ENCODE results near the gene TEX52. TPM values are rescaled to one million over a fixed set of nuclear protein-coding genes. Genes with fewer than 3 reads are reported as not detected.

The TEX52 gene
- total RNA-seq, 2 donors from 2014 or later: 0.22 to 0.29 TPM

DNA sequence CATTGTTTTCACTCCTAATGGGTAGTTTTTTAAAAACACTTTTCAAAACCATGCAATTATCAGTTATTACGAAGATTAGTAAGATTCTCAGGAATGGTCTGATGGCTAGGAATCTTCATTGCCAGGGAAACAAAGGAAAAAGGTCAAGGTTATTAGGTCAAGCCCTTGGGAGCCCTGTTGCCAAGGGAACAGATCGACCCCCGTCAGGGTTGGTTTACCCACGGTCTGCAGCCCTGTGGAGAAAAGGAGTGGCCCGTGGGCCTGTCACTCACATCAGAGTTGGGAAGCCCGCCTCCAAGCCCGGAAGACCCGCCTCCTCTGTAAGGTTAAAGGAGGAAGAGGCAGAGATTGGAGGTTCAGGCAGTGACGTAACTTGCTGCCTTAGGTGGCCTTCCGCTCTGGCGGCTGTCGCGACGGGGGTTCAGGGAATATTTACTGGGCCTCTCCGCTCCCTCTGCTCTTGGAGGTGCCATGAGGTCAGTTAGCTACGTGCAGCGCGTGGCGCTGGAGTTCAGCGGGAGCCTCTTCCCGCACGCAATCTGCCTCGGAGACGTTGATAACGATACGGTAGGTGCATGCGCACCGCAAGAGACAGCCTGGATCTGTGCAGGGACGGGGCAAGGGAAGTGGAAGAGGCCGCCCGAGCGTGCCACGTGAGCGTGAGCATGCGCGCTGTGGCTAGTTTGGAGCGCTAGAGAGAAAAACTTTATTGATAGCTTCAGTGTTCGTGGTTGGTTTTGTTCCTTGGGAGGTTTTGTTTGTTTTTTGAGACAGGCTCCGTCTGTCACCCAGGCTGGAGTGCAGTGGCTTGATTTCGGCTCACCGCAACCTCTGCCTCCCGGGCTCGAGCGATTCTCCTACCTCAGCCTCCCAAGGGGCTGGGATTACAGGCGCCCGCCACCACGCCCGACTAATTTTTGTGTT, 44.3 kb downstream of the TEX52 start, which contains the start of gene ITFG2:
Gene ITFG2, plus strand, starts transcription at position 379 of the 924 bp plus-strand sequence. Its CDS starts 93 bp downstream, at position 472.
- TF ChIP-seq, protein P1, sequence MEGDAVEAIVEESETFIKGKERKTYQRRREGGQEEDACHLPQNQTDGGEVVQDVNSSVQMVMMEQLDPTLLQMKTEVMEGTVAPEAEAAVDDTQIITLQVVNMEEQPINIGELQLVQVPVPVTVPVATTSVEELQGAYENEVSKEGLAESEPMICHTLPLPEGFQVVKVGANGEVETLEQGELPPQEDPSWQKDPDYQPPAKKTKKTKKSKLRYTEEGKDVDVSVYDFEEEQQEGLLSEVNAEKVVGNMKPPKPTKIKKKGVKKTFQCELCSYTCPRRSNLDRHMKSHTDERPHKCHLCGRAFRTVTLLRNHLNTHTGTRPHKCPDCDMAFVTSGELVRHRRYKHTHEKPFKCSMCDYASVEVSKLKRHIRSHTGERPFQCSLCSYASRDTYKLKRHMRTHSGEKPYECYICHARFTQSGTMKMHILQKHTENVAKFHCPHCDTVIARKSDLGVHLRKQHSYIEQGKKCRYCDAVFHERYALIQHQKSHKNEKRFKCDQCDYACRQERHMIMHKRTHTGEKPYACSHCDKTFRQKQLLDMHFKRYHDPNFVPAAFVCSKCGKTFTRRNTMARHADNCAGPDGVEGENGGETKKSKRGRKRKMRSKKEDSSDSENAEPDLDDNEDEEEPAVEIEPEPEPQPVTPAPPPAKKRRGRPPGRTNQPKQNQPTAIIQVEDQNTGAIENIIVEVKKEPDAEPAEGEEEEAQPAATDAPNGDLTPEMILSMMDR (conservative IDR thresholded peaks at IDR 0.05): no peak
- no peaks in the 10 kb centered on the region for H3K9me3 ChIP-seq (ENCODE audit: control insufficient read depth, low read length)
- peak within 1 kb of the TSS; percentile 92 for H3K4me3 Mint-ChIP-seq

DNA sequence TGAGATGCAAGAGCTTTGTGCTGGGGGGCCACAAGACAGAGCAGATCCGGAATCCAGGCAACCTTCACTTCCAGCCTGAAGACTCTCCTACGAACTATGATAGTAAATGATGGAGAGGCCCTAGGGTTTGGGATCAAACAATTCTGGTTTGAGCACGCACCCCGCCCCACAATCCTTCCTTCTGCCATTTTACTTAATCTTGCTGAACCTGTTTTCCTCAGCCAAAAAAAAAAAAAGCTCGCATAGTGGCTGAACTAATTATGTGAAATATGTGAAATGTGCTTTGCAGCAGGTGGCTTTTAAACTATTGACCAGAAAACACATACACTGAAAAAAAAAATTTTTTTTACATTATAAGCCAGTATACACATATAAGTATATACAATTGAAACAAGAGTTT, 45.0 kb downstream of the TEX52 start:
- Histone ChIP-seq H3K9me3 (ENCODE audit: control insufficient read depth, low read length) (no peaks in the 10 kb centered on the region), H3K9ac (ENCODE audit: extremely low read depth, low read length, poor library complexity, severe bottlenecking) (no peak overlapping the region), H3K36me3 (ENCODE audit: control insufficient read depth, insufficient read depth, low read length) (peaks cover 6% of the 10 kb centered on the region), H3K4me3 (ENCODE audit: low read length) (peak overlapping the region; percentile 97), H3K4me1 (ENCODE audit: control insufficient read depth, insufficient read depth, low read length) (no peaks in the 10 kb centered on the region), H3K27me3 (ENCODE audit: control insufficient read depth, insufficient read depth, low read length, poor library complexity, severe bottlenecking) (no peaks in the 10 kb centered on the region), H3K27ac (ENCODE audit: low read depth, low read length) (no peak overlapping the region)
- TF ChIP-seq, protein P1 (conservative IDR thresholded peaks at IDR 0.05): no peak
- 94% methylated on average over 4 of the region's 5 CpGs; no CpG with 5 or more reads in 1 of the 2 experiments for WGBS, 2 experiments (ENCODE audit: insufficient coverage in 1 of 2, insufficient read length in 1 of 2)
- H3K36me3 Mint-ChIP-seq (ENCODE audit: low read depth): peaks cover 25% of the 10 kb centered on the region
- H3K27me3 Mint-ChIP-seq (ENCODE audit: insufficient read depth): no peaks in the 10 kb centered on the region
- no peak for DNase-seq
- H3K27ac Mint-ChIP-seq: peak overlapping the region; percentile 7
- no peaks in the 10 kb centered on the region for H3K9me3 Mint-ChIP-seq
- H3K4me1 Mint-ChIP-seq: peaks cover 14% of the 10 kb centered on the region
- H3K4me3 Mint-ChIP-seq: peak overlapping the region; percentile 92

More for the DNA sequence above, 44.3 kb downstream of the TEX52 start, which contains the start of gene ITFG2:
- Histone ChIP-seq H3K9ac (ENCODE audit: extremely low read depth, low read length, poor library complexity, severe bottlenecking) (peak within 1 kb of the TSS; percentile 98), H3K27me3 (ENCODE audit: control insufficient read depth, insufficient read depth, low read length, poor library complexity, severe bottlenecking) (no peaks in the 10 kb centered on the region), H3K36me3 (ENCODE audit: control insufficient read depth, insufficient read depth, low read length) (peaks cover 9% of the 10 kb centered on the region), H3K4me1 (ENCODE audit: control insufficient read depth, insufficient read depth, low read length) (no peaks in the 10 kb centered on the region), H3K27ac (ENCODE audit: low read depth, low read length) (peak within 1 kb of the TSS; percentile 95), H3K4me3 (ENCODE audit: low read length) (peak within 1 kb of the TSS; percentile 97)
- DNase-seq: peak; percentile 100
- Mint-ChIP-seq H3K27ac (peak within 1 kb of the TSS; percentile 100), H3K9me3 (no peaks in the 10 kb centered on the region), H3K36me3 (ENCODE audit: low read depth) (peaks cover 28% of the 10 kb centered on the region), H3K4me1 (peaks cover 14% of the 10 kb centered on the region), H3K27me3 (ENCODE audit: insufficient read depth) (no peaks in the 10 kb centered on the region)
- WGBS, 2 experiments (ENCODE audit: insufficient coverage in 1 of 2, insufficient read length in 1 of 2): 0 to 1% methylated on average over 23 to 48 of the region's 48 CpGs

DNA sequence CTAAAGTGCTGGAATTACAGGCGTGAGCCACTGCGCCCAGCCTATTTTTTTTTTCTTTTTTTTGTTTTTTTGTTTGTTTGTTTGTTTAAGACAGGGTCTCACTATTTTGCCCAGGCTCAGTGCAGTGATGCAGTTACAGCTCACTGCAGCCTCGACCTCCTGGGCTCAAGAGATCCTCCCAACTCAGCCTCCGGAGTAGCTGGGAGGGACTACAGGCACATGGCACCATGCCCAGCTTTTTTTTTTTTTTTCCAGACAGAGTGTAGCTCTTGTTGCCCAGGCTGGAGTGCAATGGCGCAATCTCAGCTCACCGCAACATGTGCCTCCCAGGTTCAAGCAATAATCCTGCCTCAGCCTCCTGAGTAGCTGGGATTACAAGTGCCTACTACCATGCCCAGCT, 50.1 kb downstream of the TEX52 start:
- H3K9me3 Mint-ChIP-seq: no peaks in the 10 kb centered on the region

More for the DNA sequence above, 50.1 kb downstream of the TEX52 start:
- Mint-ChIP-seq H3K27ac (no peak overlapping the region), H3K27me3 (ENCODE audit: insufficient read depth) (no peaks in the 10 kb centered on the region), H3K4me3 (no peak overlapping the region), H3K36me3 (ENCODE audit: low read depth) (peaks cover 54% of the 10 kb centered on the region), H3K4me1 (no peaks in the 10 kb centered on the region)
- Histone ChIP-seq H3K27me3 (ENCODE audit: control insufficient read depth, insufficient read depth, low read length, poor library complexity, severe bottlenecking) (no peaks in the 10 kb centered on the region), H3K4me3 (ENCODE audit: low read length) (no peak overlapping the region), H3K4me1 (ENCODE audit: control insufficient read depth, insufficient read depth, low read length) (no peaks in the 10 kb centered on the region), H3K9me3 (ENCODE audit: control insufficient read depth, low read length) (no peaks in the 10 kb centered on the region), H3K9ac (ENCODE audit: extremely low read depth, low read length, poor library complexity, severe bottlenecking) (no peak overlapping the region), H3K36me3 (ENCODE audit: control insufficient read depth, insufficient read depth, low read length) (peaks cover 42% of the 10 kb centered on the region), H3K27ac (ENCODE audit: low read depth, low read length) (no peak overlapping the region)
- TF ChIP-seq, protein P1 (conservative IDR thresholded peaks at IDR 0.05): no peak
- no peak for DNase-seq
- 89 to 96% methylated on average over 4 to 6 of the region's 6 CpGs for WGBS, 2 experiments (ENCODE audit: insufficient coverage in 1 of 2, insufficient read length in 1 of 2)

Data from endodermal cell (in vitro differentiated cells).